ENCODE results near the gene DTX2.

DNA sequence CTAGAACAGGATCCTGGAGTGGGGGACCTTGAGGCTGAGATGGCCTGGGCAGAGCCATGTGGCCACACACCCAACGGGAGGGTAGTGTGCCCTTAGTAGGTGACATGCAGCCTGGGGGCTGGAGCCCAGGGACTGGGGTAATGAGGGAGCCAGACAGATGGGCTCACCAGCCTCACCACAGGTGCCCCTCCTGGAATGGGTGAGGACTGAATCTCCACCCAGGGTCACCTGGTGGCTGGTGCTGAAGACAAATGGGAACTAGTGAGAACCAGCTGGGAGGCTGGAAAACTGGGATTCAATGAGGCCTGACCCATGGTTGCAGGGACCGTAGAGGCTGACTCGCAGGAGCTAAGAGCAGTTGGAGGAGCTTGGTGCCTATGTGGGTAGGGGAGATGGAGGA, 30.7 kb upstream of the DTX2 start:
- TF ChIP-seq, protein P1, sequence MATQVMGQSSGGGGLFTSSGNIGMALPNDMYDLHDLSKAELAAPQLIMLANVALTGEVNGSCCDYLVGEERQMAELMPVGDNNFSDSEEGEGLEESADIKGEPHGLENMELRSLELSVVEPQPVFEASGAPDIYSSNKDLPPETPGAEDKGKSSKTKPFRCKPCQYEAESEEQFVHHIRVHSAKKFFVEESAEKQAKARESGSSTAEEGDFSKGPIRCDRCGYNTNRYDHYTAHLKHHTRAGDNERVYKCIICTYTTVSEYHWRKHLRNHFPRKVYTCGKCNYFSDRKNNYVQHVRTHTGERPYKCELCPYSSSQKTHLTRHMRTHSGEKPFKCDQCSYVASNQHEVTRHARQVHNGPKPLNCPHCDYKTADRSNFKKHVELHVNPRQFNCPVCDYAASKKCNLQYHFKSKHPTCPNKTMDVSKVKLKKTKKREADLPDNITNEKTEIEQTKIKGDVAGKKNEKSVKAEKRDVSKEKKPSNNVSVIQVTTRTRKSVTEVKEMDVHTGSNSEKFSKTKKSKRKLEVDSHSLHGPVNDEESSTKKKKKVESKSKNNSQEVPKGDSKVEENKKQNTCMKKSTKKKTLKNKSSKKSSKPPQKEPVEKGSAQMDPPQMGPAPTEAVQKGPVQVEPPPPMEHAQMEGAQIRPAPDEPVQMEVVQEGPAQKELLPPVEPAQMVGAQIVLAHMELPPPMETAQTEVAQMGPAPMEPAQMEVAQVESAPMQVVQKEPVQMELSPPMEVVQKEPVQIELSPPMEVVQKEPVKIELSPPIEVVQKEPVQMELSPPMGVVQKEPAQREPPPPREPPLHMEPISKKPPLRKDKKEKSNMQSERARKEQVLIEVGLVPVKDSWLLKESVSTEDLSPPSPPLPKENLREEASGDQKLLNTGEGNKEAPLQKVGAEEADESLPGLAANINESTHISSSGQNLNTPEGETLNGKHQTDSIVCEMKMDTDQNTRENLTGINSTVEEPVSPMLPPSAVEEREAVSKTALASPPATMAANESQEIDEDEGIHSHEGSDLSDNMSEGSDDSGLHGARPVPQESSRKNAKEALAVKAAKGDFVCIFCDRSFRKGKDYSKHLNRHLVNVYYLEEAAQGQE (IDR thresholded peaks at IDR 0.05; ENCODE audit: unreplicated experiment): no peak
- TF ChIP-seq EZH2 (IDR thresholded peaks at IDR 0.05; ENCODE audit: low read depth, unreplicated experiment) (no peak), CREB1 (CRISPR knock-in tag; IDR thresholded peaks at IDR 0.05; ENCODE audit: low read depth) (no peak), JUNB (IDR thresholded peaks at IDR 0.05; ENCODE audit: unreplicated experiment) (no peak)
- TF ChIP-seq, protein P2, sequence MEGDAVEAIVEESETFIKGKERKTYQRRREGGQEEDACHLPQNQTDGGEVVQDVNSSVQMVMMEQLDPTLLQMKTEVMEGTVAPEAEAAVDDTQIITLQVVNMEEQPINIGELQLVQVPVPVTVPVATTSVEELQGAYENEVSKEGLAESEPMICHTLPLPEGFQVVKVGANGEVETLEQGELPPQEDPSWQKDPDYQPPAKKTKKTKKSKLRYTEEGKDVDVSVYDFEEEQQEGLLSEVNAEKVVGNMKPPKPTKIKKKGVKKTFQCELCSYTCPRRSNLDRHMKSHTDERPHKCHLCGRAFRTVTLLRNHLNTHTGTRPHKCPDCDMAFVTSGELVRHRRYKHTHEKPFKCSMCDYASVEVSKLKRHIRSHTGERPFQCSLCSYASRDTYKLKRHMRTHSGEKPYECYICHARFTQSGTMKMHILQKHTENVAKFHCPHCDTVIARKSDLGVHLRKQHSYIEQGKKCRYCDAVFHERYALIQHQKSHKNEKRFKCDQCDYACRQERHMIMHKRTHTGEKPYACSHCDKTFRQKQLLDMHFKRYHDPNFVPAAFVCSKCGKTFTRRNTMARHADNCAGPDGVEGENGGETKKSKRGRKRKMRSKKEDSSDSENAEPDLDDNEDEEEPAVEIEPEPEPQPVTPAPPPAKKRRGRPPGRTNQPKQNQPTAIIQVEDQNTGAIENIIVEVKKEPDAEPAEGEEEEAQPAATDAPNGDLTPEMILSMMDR (conservative IDR thresholded peaks at IDR 0.05; ENCODE audit: low read depth in 2 of 2): no peak
